Coronary artery (tissue), 2 donors: ENCODE measurements around the gene ABHD12.
A peak's percentile ranks its signal among the peaks of the same experiment; 100 is the strongest.

Experiments used
- DNase-seq: peaks from one replicate; pipeline ENCODE4 v3.0.0-alpha.2; 2017; ENCODE audit warnings: low spot score
- H3K27ac ChIP-seq, 2 donors: fragments of 200-600 bp; sonication (generic); one replicate each; pipeline ENCODE4 v1.5.1; 2016 to 2019
- H3K4me3 ChIP-seq: fragments of 200-600 bp; sonication (generic); 2 replicates; pipeline ENCODE4 v1.5.1; 2016; ENCODE audit warnings: mild to moderate bottlenecking, moderate library complexity
- CTCF ChIP-seq: fragments of 200-600 bp; sonication (generic); IDR thresholded peaks from one replicate; pipeline ENCODE4 v1.5.1; 2019; ENCODE audit warnings: antibody characterized with exemption

The ABHD12 gene

GRCh38 chr20:25303292-25304024, 87.2 kb downstream of the ABHD12 start:
- H3K27ac ChIP-seq = no peak overlapping the region

GRCh38 chr20:25302596-25302995, 88.0 kb downstream of the ABHD12 start:
- no peak for DNase-seq
- Histone ChIP-seq H3K4me3 (no peak overlapping the region), H3K27ac (no peak overlapping the region)
- TF ChIP-seq CTCF = no peak

More at GRCh38 chr20:25303292-25304024, 87.2 kb downstream of the ABHD12 start:
- TF ChIP-seq CTCF = no peak
- no peak for DNase-seq
- no peak overlapping the region for H3K4me3 ChIP-seq

GRCh38 chr20:25301357-25301920, 89.2 kb downstream of the ABHD12 start:
- Histone ChIP-seq H3K4me3 (no peak overlapping the region), H3K27ac (no peak overlapping the region)
- DNase-seq = no peak
- TF ChIP-seq CTCF = no peak

- DNase-seq = no peak
- Histone ChIP-seq H3K4me3 (no peak overlapping the region), H3K27ac (peak overlapping the region in 1 of 2 donors; percentile 16)
- TF ChIP-seq CTCF = no peak
Observed at GRCh38 chr20:25300496-25301170, 90.0 kb downstream of the ABHD12 start.

GRCh38 chr20:25299806-25300205, 90.8 kb downstream of the ABHD12 start:
- TF ChIP-seq CTCF = no peak
- H3K27ac ChIP-seq = no peak overlapping the region
- H3K4me3 ChIP-seq = no peak overlapping the region
- no peak for DNase-seq

GRCh38 chr20:25297141-25297905, 93.3 kb downstream of the ABHD12 start:
- no peak for TF ChIP-seq CTCF
- Histone ChIP-seq H3K27ac (peak overlapping the region in 1 of 2 donors; percentile 64), H3K4me3 (no peak overlapping the region)
- DNase-seq = no peak
